DND-41 (cell line): ENCODE data around the gene PARD6G.

Experiments
- ATAC-seq: fragments of 200-7000 bp; cut with Tn5 transposase; 3 replicates; pipeline ENCODE4 v1.9.1; 2021; ENCODE audit warnings: low read depth; ENCODE audit not compliant: insufficient read depth
- DNase-seq: peaks from one replicate; pipeline ENCODE4 v3.0.0-alpha.2; 2020
- H2AFZ ChIP-seq: 2 replicates; pipeline ENCODE4 v1.6.0; 2012; ENCODE audit warnings: low read depth, low read length
- H3K27ac ChIP-seq: 2 replicates; pipeline ENCODE4 v1.5.1; 2012; ENCODE audit warnings: low read length, inconsistent platforms
- H3K27me3 ChIP-seq: fragments of 200-600 bp; sonication (generic); 2 replicates; pipeline ENCODE4 v1.6.0; 2012; ENCODE audit warnings: low read length, mild to moderate bottlenecking, inconsistent platforms; ENCODE audit not compliant: insufficient read depth, poor library complexity
- H3K36me3 ChIP-seq: 2 replicates; pipeline ENCODE4 v1.5.1; 2012; ENCODE audit warnings: low read length, inconsistent platforms; ENCODE audit not compliant: insufficient read depth
- H3K4me1 ChIP-seq: 2 replicates; pipeline ENCODE4 v1.5.1; 2012; ENCODE audit warnings: mild to moderate bottlenecking, low read length; ENCODE audit not compliant: insufficient read depth
- H3K4me2 ChIP-seq: 2 replicates; pipeline ENCODE4 v1.6.0; 2012; ENCODE audit warnings: mild to moderate bottlenecking, moderate library complexity, low read length, inconsistent platforms; ENCODE audit not compliant: insufficient read depth
- H3K4me3 ChIP-seq, 2 experiments: fragments of 200-600 bp in 1 of 2; shearing (Covaris generic) in 1 of 2; 2 replicates each; pipeline ENCODE4 v1.5.1; 2012 to 2016; ENCODE audit warnings: inconsistent platforms in 2 of 2, low read length in 2 of 2, mild to moderate bottlenecking in 2 of 2, low read depth in 1 of 2, moderate library complexity in 1 of 2
- H3K79me2 ChIP-seq: 2 replicates; pipeline ENCODE4 v1.6.0; 2012; ENCODE audit warnings: low read length, inconsistent platforms; ENCODE audit not compliant: insufficient read depth
- H3K9ac ChIP-seq: 2 replicates; pipeline ENCODE4 v1.6.0; 2012; ENCODE audit warnings: low read depth, mild to moderate bottlenecking, inconsistent platforms, low read length, moderate library complexity
- H3K9me3 ChIP-seq: 2 replicates; pipeline ENCODE4 v1.5.1; 2012; ENCODE audit warnings: low read length, moderate library complexity, mild to moderate bottlenecking, inconsistent platforms; ENCODE audit not compliant: insufficient read depth, severe bottlenecking
- H4K20me1 ChIP-seq: 2 replicates; pipeline ENCODE4 v1.6.0; 2012; ENCODE audit warnings: low read length; ENCODE audit not compliant: insufficient read depth
- CTCF ChIP-seq: IDR thresholded peaks from 2 replicates; pipeline ENCODE4 v1.5.1; 2012; ENCODE audit warnings: borderline replicate concordance, low read length, moderate library complexity, mild to moderate bottlenecking; ENCODE audit not compliant: poor library complexity, severe bottlenecking; ENCODE audit errors: extremely low read depth
- EZH2 ChIP-seq: IDR thresholded peaks from 3 replicates; pipeline ENCODE4 v1.6.1; 2012; ENCODE audit warnings: borderline replicate concordance, low read depth, mild to moderate bottlenecking, moderate library complexity, low read length, inconsistent platforms; ENCODE audit not compliant: severe bottlenecking

Gene PARD6G

GRCh38 chr18:80198391-80198790 is 48.9 kb downstream of the PARD6G start:
- Histone ChIP-seq H3K4me2 (no peak overlapping the region), H3K4me3 (no peak overlapping the region), H3K36me3 (no peaks in the 10 kb centered on the region), H4K20me1 (no peaks in the 10 kb centered on the region; the same call in 1 of the 2 replicates), H3K79me2 (no peaks in the 10 kb centered on the region), H3K27ac (no peak overlapping the region), H3K9me3 (no peaks in the 10 kb centered on the region), H3K4me1 (no peaks in the 10 kb centered on the region), H3K27me3 (no peaks in the 10 kb centered on the region), H2AFZ (no peak overlapping the region), H3K9ac (no peak overlapping the region)
- DNase-seq (no peak), ATAC-seq (no peak)
- no peak for TF ChIP-seq CTCF
- TF ChIP-seq EZH2 = no peak

GRCh38 chr18:80197528-80197927 is 49.8 kb downstream of the PARD6G start:
- Histone ChIP-seq H3K4me2 (no peak overlapping the region), H3K36me3 (no peaks in the 10 kb centered on the region), H3K27me3 (no peaks in the 10 kb centered on the region), H3K4me3 (no peak overlapping the region), H3K9ac (no peak overlapping the region), H4K20me1 (no peaks in the 10 kb centered on the region; the same call in 1 of the 2 replicates), H3K27ac (no peak overlapping the region), H3K4me1 (no peaks in the 10 kb centered on the region), H2AFZ (no peak overlapping the region), H3K79me2 (no peaks in the 10 kb centered on the region), H3K9me3 (no peaks in the 10 kb centered on the region)
- ATAC-seq = no peak
- no peak for DNase-seq
- no peak for TF ChIP-seq EZH2
- no peak for TF ChIP-seq CTCF

- Histone ChIP-seq H3K27me3 (no peaks in the 10 kb centered on the region), H3K4me2 (no peak overlapping the region), H3K4me1 (no peaks in the 10 kb centered on the region), H3K36me3 (no peaks in the 10 kb centered on the region), H3K9me3 (no peaks in the 10 kb centered on the region), H3K9ac (no peak overlapping the region), H3K4me3 (no peak overlapping the region), H3K79me2 (no peaks in the 10 kb centered on the region), H2AFZ (no peak overlapping the region), H3K27ac (no peak overlapping the region), H4K20me1 (no peaks in the 10 kb centered on the region; the same call in 1 of the 2 replicates)
- TF ChIP-seq CTCF (no peak), EZH2 (no peak)
- ATAC-seq (no peak), DNase-seq (no peak)
These were observed 50.6 kb downstream of the PARD6G start for GRCh38 chr18:80196528-80197320.
